GM23338 (cell line): ENCODE measurements around the gene SYT9.

Experiments used
- CREB1 ChIP-seq: fragments of 250-450 bp; sonication (Bioruptor Pico); IDR thresholded peaks from 2 replicates; pipeline ENCODE4 v1.5.0; 2020; ENCODE audit warnings: low read depth, mild to moderate bottlenecking, moderate library complexity
- EZH2 ChIP-seq: fragments of 200-600 bp; sonication (generic); IDR thresholded peaks from one replicate; pipeline ENCODE4 v1.8.0; 2017; ENCODE audit warnings: antibody characterized with exemption, mild to moderate bottlenecking, low read depth; ENCODE audit not compliant: unreplicated experiment
- EZH2phosphoT487 ChIP-seq: fragments of 200-600 bp; sonication (generic); IDR thresholded peaks from one replicate; pipeline ENCODE4 v1.8.1; 2018; ENCODE audit warnings: antibody characterized with exemption; ENCODE audit not compliant: unreplicated experiment
- NANOG ChIP-seq: IDR thresholded peaks from 2 replicates; pipeline ENCODE4 v1.6.1; 2016; ENCODE audit warnings: antibody characterized with exemption, borderline replicate concordance
- POLR2AphosphoS5 ChIP-seq: IDR thresholded peaks from 2 replicates; pipeline ENCODE4 v1.6.1; 2016; ENCODE audit warnings: antibody characterized with exemption, low read depth
- ZNF114 ChIP-seq: fragments of 250-450 bp; sonication (Bioruptor Pico); IDR thresholded peaks from 2 replicates; pipeline ENCODE4 v1.5.0; 2020; ENCODE audit warnings: mild to moderate bottlenecking, moderate library complexity
- ZNF331 ChIP-seq: fragments of 250-450 bp; sonication (Bioruptor Pico); IDR thresholded peaks from 2 replicates; pipeline ENCODE4 v1.5.0; 2020; ENCODE audit warnings: low read depth, mild to moderate bottlenecking, moderate library complexity
- TF ChIP-seq, protein P1 (sequence below), 2 experiments: fragments of 200-600 bp in 1 of 2; sonication (generic) in 1 of 2; conservative IDR thresholded peaks; 2 replicates each; pipeline versions ENCODE4 v1.5.1 to v1.6.1; 2016 to 2017; ENCODE audit warnings: antibody characterized with exemption in 2 of 2, low read depth in 2 of 2, mild to moderate bottlenecking in 2 of 2, moderate library complexity in 1 of 2
- TF ChIP-seq, protein P2 (sequence below): IDR thresholded peaks from 2 replicates; pipeline ENCODE4 v1.6.1; 2016; ENCODE audit warnings: antibody characterized with exemption
- TF ChIP-seq, protein P3 (sequence below): IDR thresholded peaks from one replicate; pipeline ENCODE4 v1.6.1; 2018; ENCODE audit warnings: antibody characterized with exemption; ENCODE audit not compliant: unreplicated experiment
- TF ChIP-seq, protein P4 (sequence below): fragments of 250-450 bp; sonication (Bioruptor Pico); IDR thresholded peaks from 2 replicates; pipeline ENCODE4 v1.5.0; 2020; ENCODE audit warnings: mild to moderate bottlenecking, moderate library complexity

DNA sequence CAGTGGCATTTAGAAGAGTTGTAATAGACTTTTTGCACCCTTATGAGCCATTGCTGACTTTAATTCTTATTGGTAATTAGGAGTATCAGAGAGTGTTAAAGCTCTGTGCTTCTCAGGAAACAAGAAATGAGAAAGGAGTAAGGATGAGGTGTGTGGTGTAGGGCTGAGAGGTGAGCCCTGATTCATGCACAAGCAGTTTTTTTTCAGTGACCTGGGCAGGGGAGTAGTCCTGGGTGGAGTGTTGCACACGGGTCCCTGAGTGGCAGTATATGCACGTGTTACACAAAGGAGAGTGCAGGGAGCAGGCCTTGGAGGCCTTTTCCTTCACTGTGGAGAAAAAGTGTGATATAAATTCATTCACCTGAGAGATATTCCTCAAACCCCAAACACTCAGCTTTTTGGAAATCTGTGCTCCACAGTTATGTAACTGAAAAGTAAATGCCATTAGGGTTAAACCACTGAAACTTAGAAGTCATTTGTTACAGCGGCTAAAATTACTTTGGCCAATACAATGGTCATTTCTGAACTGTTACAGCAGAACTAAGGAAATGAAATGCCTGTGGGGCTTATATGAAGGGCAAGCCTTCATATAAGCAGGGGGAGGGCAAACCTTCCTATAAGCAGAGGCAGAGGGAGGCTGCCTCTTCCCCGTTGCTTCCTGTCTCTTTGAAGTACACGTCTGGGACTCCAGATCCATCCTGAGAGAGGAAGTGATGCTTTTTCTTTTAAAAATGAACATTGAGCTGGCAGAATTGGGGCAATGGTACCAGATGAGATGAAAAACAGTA is 171.0 kb downstream of the SYT9 start:
- TF ChIP-seq, protein P1, sequence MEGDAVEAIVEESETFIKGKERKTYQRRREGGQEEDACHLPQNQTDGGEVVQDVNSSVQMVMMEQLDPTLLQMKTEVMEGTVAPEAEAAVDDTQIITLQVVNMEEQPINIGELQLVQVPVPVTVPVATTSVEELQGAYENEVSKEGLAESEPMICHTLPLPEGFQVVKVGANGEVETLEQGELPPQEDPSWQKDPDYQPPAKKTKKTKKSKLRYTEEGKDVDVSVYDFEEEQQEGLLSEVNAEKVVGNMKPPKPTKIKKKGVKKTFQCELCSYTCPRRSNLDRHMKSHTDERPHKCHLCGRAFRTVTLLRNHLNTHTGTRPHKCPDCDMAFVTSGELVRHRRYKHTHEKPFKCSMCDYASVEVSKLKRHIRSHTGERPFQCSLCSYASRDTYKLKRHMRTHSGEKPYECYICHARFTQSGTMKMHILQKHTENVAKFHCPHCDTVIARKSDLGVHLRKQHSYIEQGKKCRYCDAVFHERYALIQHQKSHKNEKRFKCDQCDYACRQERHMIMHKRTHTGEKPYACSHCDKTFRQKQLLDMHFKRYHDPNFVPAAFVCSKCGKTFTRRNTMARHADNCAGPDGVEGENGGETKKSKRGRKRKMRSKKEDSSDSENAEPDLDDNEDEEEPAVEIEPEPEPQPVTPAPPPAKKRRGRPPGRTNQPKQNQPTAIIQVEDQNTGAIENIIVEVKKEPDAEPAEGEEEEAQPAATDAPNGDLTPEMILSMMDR (conservative IDR thresholded peaks at IDR 0.05; ENCODE audit: low read depth in 2 of 2): no peak; a peak in 1 of 4 replicates
- TF ChIP-seq POLR2AphosphoS5: no peak
- TF ChIP-seq EZH2: no peak
- no peak for TF ChIP-seq ZNF331 (CRISPR knock-in tag)
- TF ChIP-seq, protein P2, sequence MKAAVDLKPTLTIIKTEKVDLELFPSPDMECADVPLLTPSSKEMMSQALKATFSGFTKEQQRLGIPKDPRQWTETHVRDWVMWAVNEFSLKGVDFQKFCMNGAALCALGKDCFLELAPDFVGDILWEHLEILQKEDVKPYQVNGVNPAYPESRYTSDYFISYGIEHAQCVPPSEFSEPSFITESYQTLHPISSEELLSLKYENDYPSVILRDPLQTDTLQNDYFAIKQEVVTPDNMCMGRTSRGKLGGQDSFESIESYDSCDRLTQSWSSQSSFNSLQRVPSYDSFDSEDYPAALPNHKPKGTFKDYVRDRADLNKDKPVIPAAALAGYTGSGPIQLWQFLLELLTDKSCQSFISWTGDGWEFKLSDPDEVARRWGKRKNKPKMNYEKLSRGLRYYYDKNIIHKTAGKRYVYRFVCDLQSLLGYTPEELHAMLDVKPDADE: no peak
- TF ChIP-seq, protein P3, sequence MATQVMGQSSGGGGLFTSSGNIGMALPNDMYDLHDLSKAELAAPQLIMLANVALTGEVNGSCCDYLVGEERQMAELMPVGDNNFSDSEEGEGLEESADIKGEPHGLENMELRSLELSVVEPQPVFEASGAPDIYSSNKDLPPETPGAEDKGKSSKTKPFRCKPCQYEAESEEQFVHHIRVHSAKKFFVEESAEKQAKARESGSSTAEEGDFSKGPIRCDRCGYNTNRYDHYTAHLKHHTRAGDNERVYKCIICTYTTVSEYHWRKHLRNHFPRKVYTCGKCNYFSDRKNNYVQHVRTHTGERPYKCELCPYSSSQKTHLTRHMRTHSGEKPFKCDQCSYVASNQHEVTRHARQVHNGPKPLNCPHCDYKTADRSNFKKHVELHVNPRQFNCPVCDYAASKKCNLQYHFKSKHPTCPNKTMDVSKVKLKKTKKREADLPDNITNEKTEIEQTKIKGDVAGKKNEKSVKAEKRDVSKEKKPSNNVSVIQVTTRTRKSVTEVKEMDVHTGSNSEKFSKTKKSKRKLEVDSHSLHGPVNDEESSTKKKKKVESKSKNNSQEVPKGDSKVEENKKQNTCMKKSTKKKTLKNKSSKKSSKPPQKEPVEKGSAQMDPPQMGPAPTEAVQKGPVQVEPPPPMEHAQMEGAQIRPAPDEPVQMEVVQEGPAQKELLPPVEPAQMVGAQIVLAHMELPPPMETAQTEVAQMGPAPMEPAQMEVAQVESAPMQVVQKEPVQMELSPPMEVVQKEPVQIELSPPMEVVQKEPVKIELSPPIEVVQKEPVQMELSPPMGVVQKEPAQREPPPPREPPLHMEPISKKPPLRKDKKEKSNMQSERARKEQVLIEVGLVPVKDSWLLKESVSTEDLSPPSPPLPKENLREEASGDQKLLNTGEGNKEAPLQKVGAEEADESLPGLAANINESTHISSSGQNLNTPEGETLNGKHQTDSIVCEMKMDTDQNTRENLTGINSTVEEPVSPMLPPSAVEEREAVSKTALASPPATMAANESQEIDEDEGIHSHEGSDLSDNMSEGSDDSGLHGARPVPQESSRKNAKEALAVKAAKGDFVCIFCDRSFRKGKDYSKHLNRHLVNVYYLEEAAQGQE: no peak
- TF ChIP-seq NANOG: no peak
- TF ChIP-seq EZH2phosphoT487: no peak
- TF ChIP-seq, protein P4, sequence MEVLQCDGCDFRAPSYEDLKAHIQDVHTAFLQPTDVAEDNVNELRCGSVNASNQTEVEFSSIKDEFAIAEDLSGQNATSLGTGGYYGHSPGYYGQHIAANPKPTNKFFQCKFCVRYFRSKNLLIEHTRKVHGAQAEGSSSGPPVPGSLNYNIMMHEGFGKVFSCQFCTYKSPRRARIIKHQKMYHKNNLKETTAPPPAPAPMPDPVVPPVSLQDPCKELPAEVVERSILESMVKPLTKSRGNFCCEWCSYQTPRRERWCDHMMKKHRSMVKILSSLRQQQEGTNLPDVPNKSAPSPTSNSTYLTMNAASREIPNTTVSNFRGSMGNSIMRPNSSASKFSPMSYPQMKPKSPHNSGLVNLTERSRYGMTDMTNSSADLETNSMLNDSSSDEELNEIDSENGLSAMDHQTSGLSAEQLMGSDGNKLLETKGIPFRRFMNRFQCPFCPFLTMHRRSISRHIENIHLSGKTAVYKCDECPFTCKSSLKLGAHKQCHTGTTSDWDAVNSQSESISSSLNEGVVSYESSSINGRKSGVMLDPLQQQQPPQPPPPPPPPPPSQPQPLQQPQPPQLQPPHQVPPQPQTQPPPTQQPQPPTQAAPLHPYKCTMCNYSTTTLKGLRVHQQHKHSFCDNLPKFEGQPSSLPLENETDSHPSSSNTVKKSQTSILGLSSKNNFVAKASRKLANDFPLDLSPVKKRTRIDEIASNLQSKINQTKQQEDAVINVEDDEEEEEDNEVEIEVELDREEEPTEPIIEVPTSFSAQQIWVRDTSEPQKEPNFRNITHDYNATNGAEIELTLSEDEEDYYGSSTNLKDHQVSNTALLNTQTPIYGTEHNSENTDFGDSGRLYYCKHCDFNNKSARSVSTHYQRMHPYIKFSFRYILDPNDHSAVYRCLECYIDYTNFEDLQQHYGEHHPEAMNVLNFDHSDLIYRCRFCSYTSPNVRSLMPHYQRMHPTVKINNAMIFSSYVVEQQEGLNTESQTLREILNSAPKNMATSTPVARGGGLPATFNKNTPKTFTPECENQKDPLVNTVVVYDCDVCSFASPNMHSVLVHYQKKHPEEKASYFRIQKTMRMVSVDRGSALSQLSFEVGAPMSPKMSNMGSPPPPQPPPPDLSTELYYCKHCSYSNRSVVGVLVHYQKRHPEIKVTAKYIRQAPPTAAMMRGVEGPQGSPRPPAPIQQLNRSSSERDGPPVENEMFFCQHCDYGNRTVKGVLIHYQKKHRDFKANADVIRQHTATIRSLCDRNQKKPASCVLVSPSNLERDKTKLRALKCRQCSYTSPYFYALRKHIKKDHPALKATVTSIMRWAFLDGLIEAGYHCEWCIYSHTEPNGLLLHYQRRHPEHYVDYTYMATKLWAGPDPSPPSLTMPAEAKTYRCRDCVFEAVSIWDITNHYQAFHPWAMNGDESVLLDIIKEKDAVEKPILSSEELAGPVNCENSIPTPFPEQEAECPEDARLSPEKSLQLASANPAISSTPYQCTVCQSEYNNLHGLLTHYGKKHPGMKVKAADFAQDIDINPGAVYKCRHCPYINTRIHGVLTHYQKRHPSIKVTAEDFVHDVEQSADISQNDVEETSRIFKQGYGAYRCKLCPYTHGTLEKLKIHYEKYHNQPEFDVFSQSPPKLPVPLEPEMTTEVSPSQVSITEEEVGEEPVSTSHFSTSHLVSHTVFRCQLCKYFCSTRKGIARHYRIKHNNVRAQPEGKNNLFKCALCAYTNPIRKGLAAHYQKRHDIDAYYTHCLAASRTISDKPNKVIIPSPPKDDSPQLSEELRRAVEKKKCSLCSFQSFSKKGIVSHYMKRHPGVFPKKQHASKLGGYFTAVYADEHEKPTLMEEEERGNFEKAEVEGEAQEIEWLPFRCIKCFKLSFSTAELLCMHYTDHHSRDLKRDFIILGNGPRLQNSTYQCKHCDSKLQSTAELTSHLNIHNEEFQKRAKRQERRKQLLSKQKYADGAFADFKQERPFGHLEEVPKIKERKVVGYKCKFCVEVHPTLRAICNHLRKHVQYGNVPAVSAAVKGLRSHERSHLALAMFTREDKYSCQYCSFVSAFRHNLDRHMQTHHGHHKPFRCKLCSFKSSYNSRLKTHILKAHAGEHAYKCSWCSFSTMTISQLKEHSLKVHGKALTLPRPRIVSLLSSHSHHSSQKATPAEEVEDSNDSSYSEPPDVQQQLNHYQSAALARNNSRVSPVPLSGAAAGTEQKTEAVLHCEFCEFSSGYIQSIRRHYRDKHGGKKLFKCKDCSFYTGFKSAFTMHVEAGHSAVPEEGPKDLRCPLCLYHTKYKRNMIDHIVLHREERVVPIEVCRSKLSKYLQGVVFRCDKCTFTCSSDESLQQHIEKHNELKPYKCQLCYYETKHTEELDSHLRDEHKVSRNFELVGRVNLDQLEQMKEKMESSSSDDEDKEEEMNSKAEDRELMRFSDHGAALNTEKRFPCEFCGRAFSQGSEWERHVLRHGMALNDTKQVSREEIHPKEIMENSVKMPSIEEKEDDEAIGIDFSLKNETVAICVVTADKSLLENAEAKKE: no peak
- no peak for TF ChIP-seq CREB1 (CRISPR knock-in tag)
- TF ChIP-seq ZNF114 (CRISPR knock-in tag): no peak
